ENCODE data around the gene RRN3. TPM values are rescaled to one million over a fixed set of nuclear protein-coding genes. Genes with fewer than 3 reads are reported as not detected.
"Not testable (repeated sequence)": the region's sequence is repeated elsewhere in the genome, so short reads cannot be mapped to it uniquely, and the experiment has no call there.

RRN3 gene
- polyA plus RNA-seq (2012; ENCODE audit: low read depth, missing spikeins), result 21.0 TPM

DNA sequence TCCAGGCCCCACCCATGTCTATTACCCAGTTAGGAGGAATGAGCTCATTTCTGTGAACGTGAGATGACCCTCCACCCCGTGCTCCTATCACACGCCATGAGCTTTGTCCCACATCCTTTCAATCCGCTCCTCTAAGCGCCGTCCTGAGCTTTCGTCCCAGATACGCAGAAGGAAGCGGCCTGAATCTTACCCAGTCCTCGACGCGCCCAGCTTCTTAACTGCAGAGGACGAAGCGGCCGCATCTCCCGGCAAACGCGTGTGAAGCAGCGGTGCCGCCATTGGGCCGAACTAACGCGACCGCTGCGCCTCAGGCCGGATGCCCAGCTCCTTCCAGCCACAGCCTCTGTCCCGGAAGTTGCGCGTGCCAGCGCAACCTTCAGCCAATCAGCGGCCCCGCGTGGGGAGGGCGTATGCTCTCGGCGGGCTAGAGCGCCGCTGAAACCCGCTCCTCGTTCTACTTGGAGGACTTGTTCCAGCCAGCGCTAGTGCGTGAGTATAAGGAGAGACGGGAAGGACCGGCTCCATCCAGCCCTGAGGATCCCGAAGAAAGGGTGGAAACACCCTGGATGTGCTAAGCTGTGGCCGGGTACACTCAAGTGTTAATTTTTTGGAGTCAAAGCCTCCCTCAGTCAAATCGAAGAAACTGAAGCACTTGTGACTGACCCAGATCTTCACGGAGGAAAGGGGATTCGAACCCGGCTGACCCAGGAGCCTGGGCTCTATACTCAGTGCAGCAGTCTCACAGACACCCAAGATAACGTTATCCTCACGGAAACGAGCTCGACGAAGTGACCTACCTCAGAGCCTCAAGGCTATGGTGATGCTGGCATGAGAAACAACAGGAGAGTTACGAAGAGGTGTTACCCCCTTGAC is at the start of gene RRN3:
Gene RRN3 (minus strand): TSS at position 318 of the 873 bp plus-strand sequence. CDS start 39 bp downstream, at position 279.
- FAIRE-seq, result peak; percentile 83
- TF ChIP-seq POLR2AphosphoS5 (IDR thresholded peaks at IDR 0.05; ENCODE audit: low read depth, low read length) (peak; percentile 92), POLR2A (IDR thresholded peaks at IDR 0.05; ENCODE audit: low read depth, low read length) (peak; percentile 89), TAF1 (IDR thresholded peaks at IDR 0.05; ENCODE audit: low read depth, low read length) (peak; percentile 80)
- DNase-seq (ENCODE audit: insufficient read length, low spot score), result peak; percentile 57

GRCh38 chr16:15143601-15144091 is 49.6 kb upstream of the RRN3 start:
- not testable (repeated sequence) for FAIRE-seq; DNase-seq (ENCODE audit: insufficient read length, low spot score)

DNA sequence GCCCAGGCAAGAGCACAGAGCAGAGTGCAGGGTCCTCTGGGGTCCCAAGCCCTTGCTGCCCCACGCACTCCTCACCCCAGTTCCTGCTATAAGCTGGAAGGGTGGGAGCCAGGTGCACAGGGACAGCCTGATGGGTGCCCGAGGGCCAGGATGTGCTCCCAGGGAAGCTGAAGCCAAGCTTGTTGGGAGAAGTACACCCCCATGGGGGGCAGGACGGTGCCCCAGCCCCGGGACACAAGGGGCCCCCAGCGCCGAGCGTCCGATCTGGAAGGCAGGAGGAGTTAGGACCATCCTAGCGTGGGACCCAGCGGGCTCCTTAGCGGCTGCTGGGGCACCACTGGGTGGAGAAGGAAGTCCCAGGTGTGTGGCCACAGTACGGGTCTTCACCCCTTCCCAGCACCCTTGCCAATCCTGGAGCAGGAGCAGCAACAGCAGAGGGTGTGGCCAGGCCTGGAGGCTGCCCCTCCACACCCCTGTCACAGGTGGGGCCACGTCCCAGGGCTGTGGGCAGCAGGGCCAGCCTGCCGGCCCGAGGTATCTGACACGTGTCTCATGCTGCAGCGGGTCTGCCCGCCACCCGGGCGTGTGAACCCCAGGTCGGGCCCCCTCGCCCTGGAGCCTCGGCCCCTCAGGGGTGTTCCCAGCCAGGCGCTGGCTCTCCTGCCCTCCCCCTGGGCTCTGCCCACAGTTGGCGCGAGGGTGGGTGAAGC is 49.0 kb upstream of the RRN3 start:
- FAIRE-seq; DNase-seq (ENCODE audit: insufficient read length, low spot score): not testable (repeated sequence)

DNA sequence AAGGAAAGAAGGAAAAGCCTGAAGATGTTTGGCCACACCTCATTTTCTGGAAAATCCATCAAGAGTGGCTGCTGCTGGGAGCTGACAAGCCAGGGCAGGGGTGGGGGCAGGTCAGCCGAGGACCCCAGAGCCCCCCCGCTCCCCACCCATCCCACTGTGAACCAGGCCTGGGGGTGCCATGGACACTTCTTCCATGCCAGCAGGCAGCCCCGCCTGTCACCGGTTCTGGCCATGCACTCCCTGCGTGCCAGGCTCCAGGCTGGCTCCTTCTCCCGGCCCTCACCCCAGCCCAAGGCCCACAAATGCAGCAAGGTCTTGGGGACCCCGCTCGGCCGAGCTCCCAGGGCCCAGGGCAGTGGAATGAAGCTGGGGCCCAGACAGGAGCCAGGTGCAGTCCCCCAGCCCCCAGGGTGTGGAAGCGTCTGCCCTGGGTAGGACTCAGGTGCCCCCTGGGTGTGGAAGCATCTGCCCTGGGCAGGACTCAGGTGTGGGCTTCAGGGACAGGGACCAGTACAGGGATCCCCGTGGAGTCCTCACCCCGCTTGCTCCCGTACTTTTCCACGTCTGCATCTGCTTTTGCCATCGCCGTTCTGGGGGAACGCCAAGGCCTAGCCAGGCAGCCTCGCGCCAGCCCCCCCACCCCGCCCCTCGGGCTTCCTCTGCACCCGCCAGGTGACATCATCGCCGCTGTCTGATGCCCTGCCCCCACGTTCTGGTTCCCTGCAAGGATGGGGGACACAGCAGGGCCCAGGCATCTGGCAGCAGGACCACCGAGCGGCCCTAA is 48.2 kb upstream of the RRN3 start:
- not testable (repeated sequence) for DNase-seq (ENCODE audit: insufficient read length, low spot score)

GRCh38 chr16:15141586-15141985 is 47.5 kb upstream of the RRN3 start:
- no peak for DNase-seq (ENCODE audit: insufficient read length, low spot score)
- TF ChIP-seq SPI1 (IDR thresholded peaks at IDR 0.05; ENCODE audit: low read depth, low read length) (no peak), POLR2A (IDR thresholded peaks at IDR 0.05; ENCODE audit: low read depth, low read length) (no peak), TAF1 (IDR thresholded peaks at IDR 0.05; ENCODE audit: low read depth, low read length) (no peak), PAX5 (IDR thresholded peaks at IDR 0.05; ENCODE audit: insufficient read depth, low read length, severe bottlenecking) (no peak), POLR2AphosphoS5 (IDR thresholded peaks at IDR 0.05; ENCODE audit: low read depth, low read length) (no peak), POU2F2 (IDR thresholded peaks at IDR 0.05; ENCODE audit: low read depth, low read length) (no peak)
- FAIRE-seq, result no peak

More for the DNA sequence above, 48.2 kb upstream of the RRN3 start:
- FAIRE-seq, result not testable (repeated sequence)

DNA sequence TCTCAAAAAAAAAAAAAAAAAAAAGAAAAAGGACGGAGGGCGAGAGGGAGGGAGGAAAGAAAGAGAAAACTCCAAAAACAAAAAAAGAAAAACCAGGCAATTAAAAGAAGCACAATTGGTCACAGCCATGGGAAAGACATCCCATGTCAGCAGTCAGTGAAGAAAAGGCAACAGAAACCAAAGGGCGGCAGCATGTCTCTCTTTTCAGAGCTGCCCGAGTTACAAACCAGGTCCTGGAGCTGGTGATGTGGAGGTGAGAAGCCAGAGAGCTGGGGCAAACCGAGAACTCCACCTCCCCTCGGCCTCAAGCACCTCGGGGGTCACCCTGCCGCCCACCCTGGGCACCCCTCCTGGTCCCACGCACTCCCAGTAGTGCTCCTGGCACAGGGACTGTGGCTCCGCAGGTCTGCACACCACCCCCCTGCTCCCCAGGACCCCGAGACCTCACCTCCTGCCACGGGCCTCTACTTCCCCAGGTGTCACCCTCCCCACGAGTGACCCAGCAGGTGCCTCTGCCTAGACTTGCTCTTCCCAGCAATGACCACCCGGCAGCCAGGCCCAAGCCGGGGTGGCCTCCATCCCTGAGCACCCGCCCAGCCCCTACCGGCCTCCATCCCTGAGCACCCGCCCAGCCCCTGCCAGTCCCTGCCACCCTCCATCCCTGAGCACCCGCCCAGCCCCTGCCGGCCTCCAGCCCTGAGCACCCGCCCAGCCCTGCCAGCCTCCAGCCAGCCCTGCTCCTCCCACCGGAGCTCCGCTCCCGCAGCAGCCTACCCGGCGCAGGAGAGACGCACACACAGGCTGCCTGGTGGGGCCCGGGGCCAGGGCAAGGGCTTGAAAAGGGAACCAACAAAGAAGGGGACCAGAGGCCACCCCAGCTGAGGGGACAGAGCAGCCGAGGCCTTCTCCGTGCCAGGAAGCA is 46.6 kb upstream of the RRN3 start:
- not testable (repeated sequence) for DNase-seq (ENCODE audit: insufficient read length, low spot score); FAIRE-seq

DNA sequence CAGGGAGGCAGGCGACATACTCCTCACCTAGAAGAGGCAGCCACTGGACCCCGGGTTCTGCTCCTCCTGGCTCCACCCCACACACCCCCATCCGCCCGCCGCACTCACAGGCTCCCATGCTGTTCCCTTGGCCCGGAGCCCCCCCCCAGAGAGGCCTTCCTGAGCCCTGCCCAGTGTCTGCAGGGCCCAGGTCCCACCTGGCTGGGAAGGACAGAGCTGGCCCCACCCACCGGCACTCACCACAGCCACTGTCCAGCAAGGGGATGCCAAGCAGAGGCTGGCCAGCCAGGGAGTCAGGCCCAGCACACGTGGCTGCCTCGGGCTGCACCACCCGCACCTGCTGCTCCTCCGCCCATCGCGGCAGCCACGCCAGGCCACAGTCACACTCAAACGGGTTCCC is 43.4 kb upstream of the RRN3 start:
- FAIRE-seq; DNase-seq (ENCODE audit: insufficient read length, low spot score): not testable (repeated sequence)

DNA sequence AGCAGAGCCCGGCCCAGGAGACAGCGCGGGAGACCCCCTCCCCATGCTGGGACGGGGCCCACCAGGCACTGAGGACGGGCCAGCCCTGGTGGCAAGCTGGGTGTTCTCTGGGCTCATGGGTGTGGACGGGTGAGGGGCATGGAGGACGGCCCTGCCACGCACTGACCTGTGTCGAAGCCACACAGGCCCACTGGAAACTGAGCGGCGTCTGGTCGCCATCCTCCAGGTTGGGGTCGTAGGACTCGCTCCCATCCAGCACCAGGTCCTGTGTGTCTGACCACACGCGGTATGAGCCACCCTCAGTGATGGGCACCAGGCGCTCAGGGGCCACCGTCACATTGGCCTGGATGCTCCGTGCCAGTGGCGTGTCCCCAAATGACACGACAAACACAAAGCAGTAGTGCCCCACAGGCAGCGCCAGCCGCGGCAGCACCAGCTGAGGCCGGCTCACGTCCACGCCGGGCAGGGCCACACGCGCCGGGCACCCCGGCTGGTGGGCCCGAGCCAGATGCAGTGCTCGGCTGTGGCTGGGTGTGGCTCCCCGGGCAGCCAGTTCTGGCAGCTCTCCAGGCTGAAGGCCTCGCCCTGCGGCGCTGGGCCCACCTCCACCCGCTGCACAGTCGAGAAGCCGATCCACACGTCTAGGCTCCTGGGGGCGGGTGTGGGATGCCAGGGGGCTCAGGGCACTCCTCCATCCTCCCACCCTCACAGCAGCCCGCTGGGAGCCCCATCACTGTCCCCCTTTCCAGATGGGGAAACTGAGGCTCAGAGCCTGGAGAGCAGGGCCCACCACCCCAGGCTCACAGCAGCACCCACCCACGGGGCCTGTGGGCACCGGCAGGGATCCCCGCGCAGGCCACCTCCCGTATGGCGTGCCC is 41.6 kb upstream of the RRN3 start:
- FAIRE-seq; DNase-seq (ENCODE audit: insufficient read length, low spot score): not testable (repeated sequence)

DNA sequence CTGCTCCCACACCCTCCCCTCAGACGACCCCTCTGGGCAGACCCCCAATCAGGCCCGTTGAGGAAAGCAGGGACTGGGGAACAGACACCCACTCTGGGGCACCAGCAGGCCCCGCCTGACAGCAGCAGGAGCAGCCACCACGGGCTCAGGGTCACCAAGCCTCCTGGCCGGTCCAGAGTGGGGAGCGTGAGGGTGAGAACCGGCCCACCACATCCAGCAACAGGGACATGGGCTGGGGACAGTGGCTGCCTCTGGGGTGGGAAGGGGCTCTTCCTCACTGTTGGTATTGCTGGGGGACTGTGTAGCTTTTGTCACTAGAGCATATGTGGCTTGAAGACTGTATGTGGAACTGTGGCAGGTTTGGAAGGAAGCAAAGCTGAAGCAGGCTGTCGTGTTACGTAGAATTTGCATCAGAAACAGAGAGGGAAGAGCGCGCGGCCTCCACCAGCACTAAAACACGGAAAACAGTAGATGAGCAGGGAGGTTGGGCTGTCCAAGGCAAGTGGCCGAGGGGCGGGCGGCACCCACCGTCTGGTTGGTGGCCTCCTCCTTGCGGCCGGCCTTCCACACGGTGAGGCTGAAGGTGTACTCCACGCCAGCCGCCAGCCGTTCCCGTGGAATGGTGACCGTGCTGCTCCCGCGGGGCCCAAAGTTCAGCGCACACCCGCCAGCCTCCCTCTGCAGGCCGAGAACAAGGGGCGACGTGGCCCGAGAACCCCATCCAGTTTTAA is 40.8 kb upstream of the RRN3 start:
- FAIRE-seq; DNase-seq (ENCODE audit: insufficient read length, low spot score): not testable (repeated sequence)

DNA sequence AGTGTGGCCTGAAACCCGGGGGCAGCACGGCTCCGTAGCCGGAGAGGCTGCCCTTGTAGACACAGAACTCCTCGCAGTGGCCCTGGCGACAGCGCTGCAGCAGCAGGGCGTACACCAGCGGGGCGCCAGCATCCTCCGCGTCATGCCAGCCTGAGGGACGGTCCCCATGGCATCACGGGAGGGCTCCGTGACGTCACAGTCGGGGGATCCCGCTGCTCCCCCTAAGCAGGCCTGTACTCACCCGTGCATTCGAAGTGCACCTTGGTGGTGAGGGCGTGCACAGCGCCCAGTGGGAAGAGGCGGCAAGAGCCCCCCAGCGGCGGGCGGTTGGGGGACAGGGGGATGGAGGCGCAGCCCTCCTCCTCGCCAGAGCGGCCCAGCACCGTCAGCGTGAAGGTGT is 39.5 kb upstream of the RRN3 start:
- not testable (repeated sequence) for FAIRE-seq; DNase-seq (ENCODE audit: insufficient read length, low spot score)

DNA sequence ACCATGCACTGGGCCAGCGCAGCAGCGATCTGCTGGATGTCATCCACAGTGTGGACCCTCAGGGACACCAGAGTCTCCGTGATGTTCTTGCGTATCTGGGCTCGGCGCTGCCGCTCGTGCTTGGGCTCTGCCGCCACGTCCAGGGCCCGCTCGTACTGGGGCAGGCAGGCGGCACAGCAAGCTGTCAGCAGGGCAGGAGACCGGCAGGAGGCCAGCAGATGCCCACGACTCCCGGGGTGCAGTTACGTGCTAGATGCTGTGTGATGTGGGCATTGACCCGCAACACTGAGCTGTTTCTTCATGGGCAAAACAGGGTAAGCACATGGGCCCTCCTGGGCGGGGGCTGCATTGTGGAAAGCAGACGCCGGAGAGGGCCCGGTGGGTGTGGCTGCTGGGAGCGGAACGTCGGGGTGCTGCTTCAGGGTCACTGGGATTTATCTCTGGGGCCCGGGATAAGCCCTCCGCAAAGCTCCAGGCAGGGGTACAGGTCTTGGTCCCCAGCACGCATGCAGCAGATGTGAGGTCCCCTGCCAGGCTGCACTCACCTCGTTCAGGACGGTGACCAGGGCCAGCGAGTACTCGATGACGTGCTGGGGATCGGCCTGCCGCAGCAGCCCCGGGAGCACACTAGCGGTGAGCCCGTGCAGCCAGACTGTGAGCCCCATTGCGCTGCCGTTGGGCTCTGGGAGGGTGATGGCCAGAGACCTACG is 38.8 kb upstream of the RRN3 start:
- FAIRE-seq; DNase-seq (ENCODE audit: insufficient read length, low spot score): not testable (repeated sequence)

GRCh38 chr16:15130943-15131700 is 37.0 kb upstream of the RRN3 start:
- not testable (repeated sequence) for DNase-seq (ENCODE audit: insufficient read length, low spot score); FAIRE-seq

GRCh38 chr16:15130256-15130932 is 36.3 kb upstream of the RRN3 start:
- FAIRE-seq; DNase-seq (ENCODE audit: insufficient read length, low spot score): not testable (repeated sequence)

Measured in GM12891 (cell line).